Measurements from ENCODE around the gene USP36. TPM values are rescaled to one million over a fixed set of nuclear protein-coding genes. Genes with fewer than 3 reads are reported as not detected.

Gene USP36
- total RNA-seq, 4 donors from 2014 or later, result 28.5 to 96.5 (median 63.5) TPM

- DNase-seq, result peak; percentile 73
Measured at GRCh38 chr17:78862073-78863023, 21.7 kb upstream of the USP36 start.

GRCh38 chr17:78861229-78861628 lies 20.6 kb upstream of the USP36 start:
- 83 to 91% methylated on average over 4 of the region's 4 CpGs for WGBS, 2 donors (ENCODE audit: low coverage in 1 of 2)
- Histone ChIP-seq H3K4me1 (peaks cover 2 to 22% (median 4%) of the 10 kb centered on the region in 4 donors), H3K27ac (peak overlapping the region; percentile 67 to 83 (median 76))

More at GRCh38 chr17:78862073-78863023, 21.7 kb upstream of the USP36 start:
- WGBS, 2 donors (ENCODE audit: low coverage in 1 of 2), result 57 to 82% methylated on average over 7 to 17 of the region's 17 CpGs
- no peaks in the 10 kb centered on the region for H3K27me3 ChIP-seq
- intact Hi-C loops (cut with DNase I; ENCODE audit: low total_unique reads) (no loop called here), in situ Hi-C loops (cut with MboI; ENCODE audit: low pct_ligation_motif_present in 1 of 4, low pct_unique_long_range_greater_than_20kb in 1 of 4, low sequenced_read_pairs in 3 of 4) (loop anchor here in 3 of 4 donors (5.0 to 10.0 kb wide), 3 partner anchors 95 to 112 kb away; partner anchors contain the start of gene LGALS3BP (in 1 of the 3))
- peaks cover 3 to 27% (median 6%) of the 10 kb centered on the region in 4 donors for H3K4me1 ChIP-seq
- H3K27ac ChIP-seq, result peak overlapping the region; percentile 67 to 83 (median 76)
- H3K4me3 ChIP-seq, result no peak overlapping the region
- H3K9me3 ChIP-seq, result no peaks in the 10 kb centered on the region
- no peaks in the 10 kb centered on the region for H3K36me3 ChIP-seq
- TF ChIP-seq POLR2AphosphoS5 (IDR thresholded peaks at IDR 0.05), result peak; percentile 28 to 62 (median 57)
- no peak for TF ChIP-seq CTCF (IDR thresholded peaks at IDR 0.05)

GRCh38 chr17:78859051-78859450 lies 18.4 kb upstream of the USP36 start:
- intact Hi-C loops (cut with DNase I; ENCODE audit: low total_unique reads) (no loop called here), in situ Hi-C loops (cut with MboI; ENCODE audit: low pct_ligation_motif_present in 1 of 4, low pct_unique_long_range_greater_than_20kb in 1 of 4, low sequenced_read_pairs in 3 of 4) (no loop called here)
- 76 to 93% methylated on average over 2 to 4 of the region's 4 CpGs for WGBS, 2 donors (ENCODE audit: low coverage in 1 of 2)
- no peak overlapping the region for H3K4me3 ChIP-seq
- TF ChIP-seq POLR2AphosphoS5 (IDR thresholded peaks at IDR 0.05), result no peak
- TF ChIP-seq CTCF (IDR thresholded peaks at IDR 0.05), result no peak
- TF ChIP-seq POLR2A (IDR thresholded peaks at IDR 0.05), result no peak
- H3K27me3 ChIP-seq, result no peaks in the 10 kb centered on the region
- H3K4me1 ChIP-seq, result peaks cover 0 to 14% (median 0%) of the 10 kb centered on the region in 4 donors
- no peak for DNase-seq
- H3K9me3 ChIP-seq, result no peaks in the 10 kb centered on the region
- no peak overlapping the region for H3K27ac ChIP-seq
- H3K36me3 ChIP-seq, result no peaks in the 10 kb centered on the region

More at GRCh38 chr17:78861229-78861628, 20.6 kb upstream of the USP36 start:
- TF ChIP-seq POLR2A (IDR thresholded peaks at IDR 0.05) (no peak), EP300 (IDR thresholded peaks at IDR 0.05; ENCODE audit: low read depth) (no peak), POLR2AphosphoS5 (IDR thresholded peaks at IDR 0.05) (no peak), CTCF (IDR thresholded peaks at IDR 0.05) (no peak)
- intact Hi-C loops (cut with DNase I; ENCODE audit: low total_unique reads), result no loop called here
- H3K9me3 ChIP-seq, result no peaks in the 10 kb centered on the region
- no peak overlapping the region for H3K4me3 ChIP-seq
- H3K27me3 ChIP-seq, result no peaks in the 10 kb centered on the region
- H3K36me3 ChIP-seq, result no peaks in the 10 kb centered on the region
- in situ Hi-C loops (cut with MboI; ENCODE audit: low pct_ligation_motif_present in 1 of 4, low pct_unique_long_range_greater_than_20kb in 1 of 4, low sequenced_read_pairs in 3 of 4), result loop anchor here in 3 of 4 donors (5.0 to 10.0 kb wide), 3 partner anchors 96 to 114 kb away; partner anchors contain the start of gene LGALS3BP (in 1 of the 3)
- no peak for DNase-seq

- in situ Hi-C loops (cut with MboI; ENCODE audit: low pct_ligation_motif_present in 1 of 4, low pct_unique_long_range_greater_than_20kb in 1 of 4, low sequenced_read_pairs in 3 of 4), result no loop called here
- WGBS, 2 donors (ENCODE audit: low coverage in 1 of 2), result 96% methylated on average over 9 of the region's 14 CpGs; no CpG with 5 or more reads in 1 of the 2 donors
Measured at GRCh38 chr17:78857266-78857665, 16.7 kb upstream of the USP36 start.

More at GRCh38 chr17:78857266-78857665, 16.7 kb upstream of the USP36 start:
- Histone ChIP-seq H3K27me3 (no peaks in the 10 kb centered on the region), H3K4me1 (peaks cover 0 to 17% (median 0%) of the 10 kb centered on the region in 4 donors), H3K9me3 (no peaks in the 10 kb centered on the region), H3K4me3 (no peak overlapping the region), H3K27ac (no peak overlapping the region), H3K36me3 (no peaks in the 10 kb centered on the region)
- DNase-seq, result no peak
- TF ChIP-seq POLR2AphosphoS5 (IDR thresholded peaks at IDR 0.05) (no peak), EP300 (IDR thresholded peaks at IDR 0.05; ENCODE audit: low read depth) (no peak), POLR2A (IDR thresholded peaks at IDR 0.05) (no peak), CTCF (IDR thresholded peaks at IDR 0.05) (no peak)
- intact Hi-C loops (cut with DNase I; ENCODE audit: low total_unique reads), result no loop called here
